Measurements from ENCODE around the gene ONECUT1.

The ONECUT1 gene

GRCh38 chr15:52804526-52805081, 14.5 kb upstream of the ONECUT1 start:
- TF ChIP-seq CTCF (conservative IDR thresholded peaks at IDR 0.05; ENCODE audit: low read length) (no peak), EZH2phosphoT487 (IDR thresholded peaks at IDR 0.05; ENCODE audit: borderline replicate concordance) (no peak)
- H3K4me2 ChIP-seq (ENCODE audit: low read depth, low read length, poor library complexity, severe bottlenecking) = no peak overlapping the region

GRCh38 chr15:52803467-52804306, 13.6 kb upstream of the ONECUT1 start:
- no peaks in the 10 kb centered on the region for H4K20me1 ChIP-seq (ENCODE audit: insufficient read depth, low read length, poor library complexity, severe bottlenecking)
- H3K4me2 ChIP-seq (ENCODE audit: low read depth, low read length, poor library complexity, severe bottlenecking) = no peak overlapping the region
- no peak overlapping the region for H3K4me3 ChIP-seq (ENCODE audit: low read length, poor library complexity, severe bottlenecking)
- H3K79me2 ChIP-seq (ENCODE audit: insufficient read depth, low read length) = no peaks in the 10 kb centered on the region
- H3K36me3 ChIP-seq (ENCODE audit: insufficient read depth, low read length) = no peaks in the 10 kb centered on the region
- no peaks in the 10 kb centered on the region for H3K4me1 ChIP-seq (ENCODE audit: insufficient read depth, low read length, poor library complexity, severe bottlenecking)
- H2AFZ ChIP-seq (ENCODE audit: low read length) = no peak overlapping the region
- no peak for TF ChIP-seq CTCF (conservative IDR thresholded peaks at IDR 0.05; ENCODE audit: low read length)
- no peaks in the 10 kb centered on the region for H3K9me2 ChIP-seq (replicated peaks; ENCODE audit: low read depth, low read length)
- H3K9ac ChIP-seq (ENCODE audit: low read depth, low read length, poor library complexity, severe bottlenecking) = no peak overlapping the region
- no peaks in the 10 kb centered on the region for H3K9me3 ChIP-seq (ENCODE audit: insufficient read depth, low read depth, low read length)
- no peaks in the 10 kb centered on the region for H3K27me3 ChIP-seq (ENCODE audit: insufficient read depth, low read length, poor library complexity, severe bottlenecking)
- H3F3A ChIP-seq (ENCODE audit: low read depth) = no peaks in the 10 kb centered on the region

More at GRCh38 chr15:52804526-52805081, 14.5 kb upstream of the ONECUT1 start:
- no peaks in the 10 kb centered on the region for H3K27me3 ChIP-seq (ENCODE audit: insufficient read depth, low read length, poor library complexity, severe bottlenecking)
- no peak overlapping the region for H3K9ac ChIP-seq (ENCODE audit: low read depth, low read length, poor library complexity, severe bottlenecking)
- H3K4me1 ChIP-seq (ENCODE audit: insufficient read depth, low read length, poor library complexity, severe bottlenecking) = no peaks in the 10 kb centered on the region
- H4K20me1 ChIP-seq (ENCODE audit: insufficient read depth, low read length, poor library complexity, severe bottlenecking) = no peaks in the 10 kb centered on the region
- no peaks in the 10 kb centered on the region for H3K79me2 ChIP-seq (ENCODE audit: insufficient read depth, low read length)
- no peak overlapping the region for H2AFZ ChIP-seq (ENCODE audit: low read length)
- no peaks in the 10 kb centered on the region for H3F3A ChIP-seq (ENCODE audit: low read depth)
- H3K9me3 ChIP-seq (ENCODE audit: insufficient read depth, low read depth, low read length) = no peaks in the 10 kb centered on the region
- H3K4me3 ChIP-seq (ENCODE audit: low read length, poor library complexity, severe bottlenecking) = no peak overlapping the region
- no peaks in the 10 kb centered on the region for H3K9me2 ChIP-seq (replicated peaks; ENCODE audit: low read depth, low read length)
- H3K36me3 ChIP-seq (ENCODE audit: insufficient read depth, low read length) = no peaks in the 10 kb centered on the region

- no peaks in the 10 kb centered on the region for H3K36me3 ChIP-seq (ENCODE audit: insufficient read depth, low read length)
- no peaks in the 10 kb centered on the region for H3K79me2 ChIP-seq (ENCODE audit: insufficient read depth, low read length)
- peaks cover 1% of the 10 kb centered on the region for H3K27me3 ChIP-seq (ENCODE audit: insufficient read depth, low read length, poor library complexity, severe bottlenecking)
- no peaks in the 10 kb centered on the region for H3K4me1 ChIP-seq (ENCODE audit: insufficient read depth, low read length, poor library complexity, severe bottlenecking)
- H3K9me3 ChIP-seq (ENCODE audit: insufficient read depth, low read depth, low read length) = no peaks in the 10 kb centered on the region
- H4K20me1 ChIP-seq (ENCODE audit: insufficient read depth, low read length, poor library complexity, severe bottlenecking) = no peaks in the 10 kb centered on the region
- no peak overlapping the region for H3K4me3 ChIP-seq (ENCODE audit: low read length, poor library complexity, severe bottlenecking)
- H3K9ac ChIP-seq (ENCODE audit: low read depth, low read length, poor library complexity, severe bottlenecking) = no peak overlapping the region
- no peak for TF ChIP-seq EZH2phosphoT487 (IDR thresholded peaks at IDR 0.05; ENCODE audit: borderline replicate concordance)
- TF ChIP-seq CTCF (conservative IDR thresholded peaks at IDR 0.05; ENCODE audit: low read length) = no peak
- no peak overlapping the region for H3K4me2 ChIP-seq (ENCODE audit: low read depth, low read length, poor library complexity, severe bottlenecking)
- H2AFZ ChIP-seq (ENCODE audit: low read length) = no peak overlapping the region
- H3F3A ChIP-seq (ENCODE audit: low read depth) = no peaks in the 10 kb centered on the region
- no peaks in the 10 kb centered on the region for H3K9me2 ChIP-seq (replicated peaks; ENCODE audit: low read depth, low read length)
Observed at GRCh38 chr15:52803108-52803466, 13.0 kb upstream of the ONECUT1 start.

Measured in Loucy (cell line).